HepG2 (cell line): Measurements from ENCODE around the gene PGRMC1. TPM values are rescaled to one million over a fixed set of nuclear protein-coding genes. Genes with fewer than 3 reads are reported as not detected.

Experiments
- AGO2 ChIP-seq: fragments of 200-400 bp; formaldehyde crosslinking; optimal IDR thresholded peaks from 2 replicates; pipeline ENCODE3; 2017; ENCODE audit warnings: mild to moderate bottlenecking, low read depth, low read length, moderate library complexity
- ARNT2 ChIP-seq: sonication (generic); formaldehyde crosslinking; IDR thresholded peaks from 2 replicates; pipeline ENCODE4 v1.8.0; 2022; ENCODE audit warnings: mild to moderate bottlenecking, low read depth, missing genetic modification reagents, moderate library complexity
- BORCS8-MEF2B ChIP-seq: sonication (generic); formaldehyde crosslinking; IDR thresholded peaks from 2 replicates; pipeline ENCODE4 v1.8.0; 2022; ENCODE audit warnings: mild to moderate bottlenecking, missing genetic modification reagents
- HES4 ChIP-seq: sonication (generic); formaldehyde crosslinking; IDR thresholded peaks from 2 replicates; pipeline ENCODE4 v1.9.0; 2021; ENCODE audit warnings: mild to moderate bottlenecking, missing genetic modification reagents, borderline replicate concordance
- KDM2A ChIP-seq: sonication (generic); formaldehyde crosslinking; IDR thresholded peaks from 2 replicates; pipeline ENCODE4 v1.4.0; 2020; ENCODE audit warnings: low read depth, missing genetic modification reagents, borderline replicate concordance
- KLF9 ChIP-seq: IDR thresholded peaks from 2 replicates; pipeline ENCODE4 v1.6.1; 2016; ENCODE audit warnings: low read depth
- NKX3-1 ChIP-seq: sonication (generic); formaldehyde crosslinking; IDR thresholded peaks from 2 replicates; pipeline ENCODE4 v1.5.0; 2020; ENCODE audit warnings: missing genetic modification reagents
- NONO ChIP-seq, 2 experiments: fragments of 450-650 bp in 1 of 2; sonication (generic) in 1 of 2; formaldehyde crosslinking in 1 of 2; IDR thresholded peaks in 1 of 2; conservative IDR thresholded peaks in 1 of 2; 2 replicates each; pipeline versions ENCODE4 v1.6.1 to v1.8.0; 2017 to 2022; ENCODE audit warnings: mild to moderate bottlenecking in 1 of 2, missing genetic modification reagents in 1 of 2, moderate library complexity in 1 of 2
- PHF8 ChIP-seq: sonication (generic); formaldehyde crosslinking; IDR thresholded peaks from 2 replicates; pipeline ENCODE4 v1.5.0; 2020; ENCODE audit warnings: missing genetic modification reagents
- POLR2A ChIP-seq, 2 experiments: IDR thresholded peaks; 2 replicates each; pipeline ENCODE4 v1.6.1; 2011; ENCODE audit warnings: low read depth in 2 of 2, low read length in 2 of 2, mild to moderate bottlenecking in 1 of 2, moderate library complexity in 1 of 2; ENCODE audit not compliant: insufficient read depth in 1 of 2
- SMYD3 ChIP-seq: sonication (generic); formaldehyde crosslinking; IDR thresholded peaks from 2 replicates; pipeline ENCODE4 v1.8.1; 2023; ENCODE audit warnings: mild to moderate bottlenecking, missing genetic modification reagents
- ZFP1 ChIP-seq: IDR thresholded peaks from 2 replicates; pipeline ENCODE4 v1.6.1; 2016
- ZFY ChIP-seq: sonication (generic); formaldehyde crosslinking; IDR thresholded peaks from 2 replicates; pipeline ENCODE4 v1.4.0; 2020; ENCODE audit warnings: missing genetic modification reagents
- ZFYVE20 ChIP-seq: sonication (generic); formaldehyde crosslinking; IDR thresholded peaks from 2 replicates; pipeline ENCODE4 v1.8.0; 2023; ENCODE audit warnings: low read depth, mild to moderate bottlenecking, moderate library complexity, missing genetic modification reagents, borderline replicate concordance
- ZNF558 ChIP-seq: sonication (generic); formaldehyde crosslinking; IDR thresholded peaks from 2 replicates; pipeline ENCODE4 v1.9.0; 2022; ENCODE audit warnings: mild to moderate bottlenecking, missing genetic modification reagents, borderline replicate concordance
- ZNF563 ChIP-seq: sonication (generic); formaldehyde crosslinking; IDR thresholded peaks from 2 replicates; pipeline ENCODE4 v1.8.0; 2022; ENCODE audit warnings: mild to moderate bottlenecking, moderate library complexity, missing genetic modification reagents
- ZNF768 ChIP-seq: sonication (generic); formaldehyde crosslinking; IDR thresholded peaks from 2 replicates; pipeline ENCODE4 v1.4.0; 2020; ENCODE audit warnings: missing genetic modification reagents
- ZNF776 ChIP-seq: sonication (generic); formaldehyde crosslinking; IDR thresholded peaks from 2 replicates; pipeline ENCODE4 v1.4.0; 2020; ENCODE audit warnings: mild to moderate bottlenecking, missing genetic modification reagents
- polyA plus RNA-seq, 8 experiments: library from polyadenylated mRNA; depleted of rRNA in 3 of 8; stranded (reverse) in 7 of 8; unstranded in 1 of 8; fragments of >200 nt; fragmentation: Illumina TruSeq in 4 of 8; extraction: Trizol in 4 of 8; gene quantifications; 2 replicates each; pipeline versions ENCODE4 v1.2.1 to v1.2.3, GENCODE V29; 2011 to 2016; ENCODE audit warnings: low read depth in 4 of 8, missing spikeins in 1 of 8, mixed read lengths in 1 of 8; ENCODE audit not compliant: insufficient read depth in 1 of 8
- total RNA-seq, 5 experiments: library from RNA; depleted of rRNA; stranded (reverse); fragments of >200 nt; fragmentation: Illumina TruSeq; extraction: Trizol; gene quantifications; 2 replicates each; pipeline ENCODE4 v1.2.3, GENCODE V29; 2016; ENCODE audit warnings: low read depth in 1 of 5
- TF ChIP-seq, protein P1 (sequence below): IDR thresholded peaks from 2 replicates; pipeline ENCODE4 v1.6.1; 2016; ENCODE audit warnings: control low read depth
- TF ChIP-seq, protein P2 (sequence below), 2 experiments: sonication (generic) in 1 of 2; formaldehyde crosslinking in 1 of 2; IDR thresholded peaks; 2 replicates each; pipeline versions ENCODE4 v1.4.0 to v1.6.1; 2018 to 2020; ENCODE audit warnings: missing genetic modification reagents in 2 of 2, borderline replicate concordance in 1 of 2, low read depth in 1 of 2, mild to moderate bottlenecking in 1 of 2, missing biosample characterization in 1 of 2
- TF ChIP-seq, protein P3 (sequence below): sonication (generic); formaldehyde crosslinking; IDR thresholded peaks from 2 replicates; pipeline ENCODE4 v1.4.0; 2020; ENCODE audit warnings: missing genetic modification reagents
- TF ChIP-seq, protein P4 (sequence below): sonication (generic); formaldehyde crosslinking; IDR thresholded peaks from 2 replicates; pipeline ENCODE4 v1.4.0; 2020; ENCODE audit warnings: missing genetic modification reagents

The PGRMC1 gene
- total and polyA plus RNA-seq, 2 of the 13 experiments (the other 11 are each of a cell fraction or from before 2014, with no cell fraction given), result 44.7 to 124 TPM

DNA sequence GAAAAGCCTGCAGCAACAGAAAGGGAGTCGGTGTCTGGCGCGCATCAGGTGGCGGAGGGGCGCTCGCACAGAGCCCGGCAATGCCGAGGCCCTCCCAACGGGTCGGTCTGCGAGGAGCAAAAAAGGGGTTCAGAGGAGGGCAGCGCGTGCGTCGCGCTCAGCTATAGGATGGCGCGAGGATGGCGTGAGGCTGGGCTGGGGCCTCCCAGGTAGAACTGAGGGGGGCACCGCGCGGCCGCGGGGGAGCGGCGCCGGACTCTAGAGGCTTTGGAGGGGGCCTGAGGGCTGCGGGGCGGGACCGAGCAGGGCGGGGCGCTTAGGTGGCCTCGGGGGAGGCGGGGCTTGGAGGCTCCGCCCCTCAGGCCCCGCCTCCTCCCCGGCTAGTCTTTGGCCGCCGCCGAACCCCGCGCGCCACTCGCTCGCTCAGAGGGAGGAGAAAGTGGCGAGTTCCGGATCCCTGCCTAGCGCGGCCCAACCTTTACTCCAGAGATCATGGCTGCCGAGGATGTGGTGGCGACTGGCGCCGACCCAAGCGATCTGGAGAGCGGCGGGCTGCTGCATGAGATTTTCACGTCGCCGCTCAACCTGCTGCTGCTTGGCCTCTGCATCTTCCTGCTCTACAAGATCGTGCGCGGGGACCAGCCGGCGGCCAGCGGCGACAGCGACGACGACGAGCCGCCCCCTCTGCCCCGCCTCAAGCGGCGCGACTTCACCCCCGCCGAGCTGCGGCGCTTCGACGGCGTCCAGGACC, at the start of gene PGRMC1 (continued):
- TF ChIP-seq ZFYVE20 (CRISPR knock-in tag) (no peak), PHF8 (CRISPR knock-in tag) (peak; percentile 83; the same call in 1 of the 2 replicates), ZNF558 (CRISPR knock-in tag) (peak; percentile 37; the same call in 1 of the 2 replicates), NKX3-1 (CRISPR knock-in tag) (0 out of 2 replicates have a peak, but pooled peaks have one; percentile 29), BORCS8-MEF2B (peak; percentile 55; the same call in 1 of the 2 replicates), ZFY (CRISPR knock-in tag) (peak; percentile 69), AGO2 (peak; percentile 71), ZNF768 (0 out of 2 replicates have a peak, but pooled peaks have one; percentile 20), NONO (IDR thresholded peaks at IDR 0.05) (no peak), NONO (CRISPR knock-in tag; conservative IDR thresholded peaks at IDR 0.05) (peak; percentile 39; the same call in 1 of the 2 replicates), HES4 (peak; percentile 27; the same call in 1 of the 2 replicates), KDM2A (CRISPR knock-in tag) (peak; percentile 68), ZFP1 (CRISPR knock-in tag) (no peak), SMYD3 (CRISPR knock-in tag) (no peak), ZNF563 (CRISPR knock-in tag) (peak; percentile 45; the same call in 1 of the 2 replicates), ARNT2 (CRISPR knock-in tag) (peak; percentile 51; the same call in 1 of the 2 replicates), POLR2A (IDR thresholded peaks at IDR 0.05; ENCODE audit: insufficient read depth in 1 of 2, low read depth in 2 of 2, low read length in 2 of 2) (peak; percentile 87 to 95), ZNF776 (CRISPR knock-in tag) (peak; percentile 65; the same call in 1 of the 2 replicates), KLF9 (CRISPR knock-in tag) (no peak)
- TF ChIP-seq, protein P1, sequence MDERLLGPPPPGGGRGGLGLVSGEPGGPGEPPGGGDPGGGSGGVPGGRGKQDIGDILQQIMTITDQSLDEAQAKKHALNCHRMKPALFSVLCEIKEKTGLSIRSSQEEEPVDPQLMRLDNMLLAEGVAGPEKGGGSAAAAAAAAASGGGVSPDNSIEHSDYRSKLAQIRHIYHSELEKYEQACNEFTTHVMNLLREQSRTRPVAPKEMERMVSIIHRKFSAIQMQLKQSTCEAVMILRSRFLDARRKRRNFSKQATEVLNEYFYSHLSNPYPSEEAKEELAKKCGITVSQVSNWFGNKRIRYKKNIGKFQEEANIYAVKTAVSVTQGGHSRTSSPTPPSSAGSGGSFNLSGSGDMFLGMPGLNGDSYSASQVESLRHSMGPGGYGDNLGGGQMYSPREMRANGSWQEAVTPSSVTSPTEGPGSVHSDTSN, result no peak
- TF ChIP-seq, protein P2, sequence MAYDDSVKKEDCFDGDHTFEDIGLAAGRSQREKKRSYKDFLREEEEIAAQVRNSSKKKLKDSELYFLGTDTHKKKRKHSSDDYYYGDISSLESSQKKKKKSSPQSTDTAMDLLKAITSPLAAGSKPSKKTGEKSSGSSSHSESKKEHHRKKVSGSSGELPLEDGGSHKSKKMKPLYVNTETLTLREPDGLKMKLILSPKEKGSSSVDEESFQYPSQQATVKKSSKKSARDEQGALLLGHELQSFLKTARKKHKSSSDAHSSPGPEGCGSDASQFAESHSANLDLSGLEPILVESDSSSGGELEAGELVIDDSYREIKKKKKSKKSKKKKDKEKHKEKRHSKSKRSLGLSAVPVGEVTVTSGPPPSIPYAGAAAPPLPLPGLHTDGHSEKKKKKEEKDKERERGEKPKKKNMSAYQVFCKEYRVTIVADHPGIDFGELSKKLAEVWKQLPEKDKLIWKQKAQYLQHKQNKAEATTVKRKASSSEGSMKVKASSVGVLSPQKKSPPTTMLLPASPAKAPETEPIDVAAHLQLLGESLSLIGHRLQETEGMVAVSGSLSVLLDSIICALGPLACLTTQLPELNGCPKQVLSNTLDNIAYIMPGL (CRISPR knock-in tag; IDR thresholded peaks at IDR 0.05; ENCODE audit: borderline replicate concordance in 1 of 2, low read depth in 1 of 2), result peak; percentile 54 to 61; a peak in 1 of 4 replicates
- TF ChIP-seq, protein P3, sequence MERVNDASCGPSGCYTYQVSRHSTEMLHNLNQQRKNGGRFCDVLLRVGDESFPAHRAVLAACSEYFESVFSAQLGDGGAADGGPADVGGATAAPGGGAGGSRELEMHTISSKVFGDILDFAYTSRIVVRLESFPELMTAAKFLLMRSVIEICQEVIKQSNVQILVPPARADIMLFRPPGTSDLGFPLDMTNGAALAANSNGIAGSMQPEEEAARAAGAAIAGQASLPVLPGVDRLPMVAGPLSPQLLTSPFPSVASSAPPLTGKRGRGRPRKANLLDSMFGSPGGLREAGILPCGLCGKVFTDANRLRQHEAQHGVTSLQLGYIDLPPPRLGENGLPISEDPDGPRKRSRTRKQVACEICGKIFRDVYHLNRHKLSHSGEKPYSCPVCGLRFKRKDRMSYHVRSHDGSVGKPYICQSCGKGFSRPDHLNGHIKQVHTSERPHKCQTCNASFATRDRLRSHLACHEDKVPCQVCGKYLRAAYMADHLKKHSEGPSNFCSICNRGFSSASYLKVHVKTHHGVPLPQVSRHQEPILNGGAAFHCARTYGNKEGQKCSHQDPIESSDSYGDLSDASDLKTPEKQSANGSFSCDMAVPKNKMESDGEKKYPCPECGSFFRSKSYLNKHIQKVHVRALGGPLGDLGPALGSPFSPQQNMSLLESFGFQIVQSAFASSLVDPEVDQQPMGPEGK (CRISPR knock-in tag), result peak; percentile 49
- TF ChIP-seq, protein P4, sequence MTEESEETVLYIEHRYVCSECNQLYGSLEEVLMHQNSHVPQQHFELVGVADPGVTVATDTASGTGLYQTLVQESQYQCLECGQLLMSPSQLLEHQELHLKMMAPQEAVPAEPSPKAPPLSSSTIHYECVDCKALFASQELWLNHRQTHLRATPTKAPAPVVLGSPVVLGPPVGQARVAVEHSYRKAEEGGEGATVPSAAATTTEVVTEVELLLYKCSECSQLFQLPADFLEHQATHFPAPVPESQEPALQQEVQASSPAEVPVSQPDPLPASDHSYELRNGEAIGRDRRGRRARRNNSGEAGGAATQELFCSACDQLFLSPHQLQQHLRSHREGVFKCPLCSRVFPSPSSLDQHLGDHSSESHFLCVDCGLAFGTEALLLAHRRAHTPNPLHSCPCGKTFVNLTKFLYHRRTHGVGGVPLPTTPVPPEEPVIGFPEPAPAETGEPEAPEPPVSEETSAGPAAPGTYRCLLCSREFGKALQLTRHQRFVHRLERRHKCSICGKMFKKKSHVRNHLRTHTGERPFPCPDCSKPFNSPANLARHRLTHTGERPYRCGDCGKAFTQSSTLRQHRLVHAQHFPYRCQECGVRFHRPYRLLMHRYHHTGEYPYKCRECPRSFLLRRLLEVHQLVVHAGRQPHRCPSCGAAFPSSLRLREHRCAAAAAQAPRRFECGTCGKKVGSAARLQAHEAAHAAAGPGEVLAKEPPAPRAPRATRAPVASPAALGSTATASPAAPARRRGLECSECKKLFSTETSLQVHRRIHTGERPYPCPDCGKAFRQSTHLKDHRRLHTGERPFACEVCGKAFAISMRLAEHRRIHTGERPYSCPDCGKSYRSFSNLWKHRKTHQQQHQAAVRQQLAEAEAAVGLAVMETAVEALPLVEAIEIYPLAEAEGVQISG, result peak; percentile 38
